HFFc6 (cell line): Measurements from ENCODE around the gene SHB. TPM values are rescaled to one million over a fixed set of nuclear protein-coding genes. Genes with fewer than 3 reads are reported as not detected.

Source experiments
- DNase-seq: peaks from one replicate; pipeline ENCODE4 v3.0.0-alpha.2; 2018
- H3K27ac Mint-ChIP-seq: 2 replicates; pipeline ENCODE4 v1.8.0; 2020; ENCODE audit warnings: mild to moderate bottlenecking, mixed read lengths
- H3K27me3 Mint-ChIP-seq: 2 replicates; pipeline ENCODE4 v1.8.0; 2021; ENCODE audit warnings: mild to moderate bottlenecking, moderate library complexity, mixed read lengths; ENCODE audit not compliant: insufficient read depth
- H3K36me3 Mint-ChIP-seq: 2 replicates; pipeline ENCODE4 v1.8.0; 2021; ENCODE audit warnings: low read depth, mixed read lengths
- H3K4me1 Mint-ChIP-seq: 2 replicates; pipeline ENCODE4 v1.8.0; 2020; ENCODE audit warnings: low read depth, mixed read lengths
- H3K4me3 Mint-ChIP-seq: 2 replicates; pipeline ENCODE4 v1.8.0; 2020; ENCODE audit warnings: mild to moderate bottlenecking, moderate library complexity, mixed read lengths
- H3K9me3 Mint-ChIP-seq: 2 replicates; pipeline ENCODE4 v1.8.0; 2020; ENCODE audit warnings: mild to moderate bottlenecking, mixed read lengths
- CTCF ChIP-seq: fragments of 200-600 bp; sonication (generic); IDR thresholded peaks from 2 replicates; pipeline ENCODE4 v1.5.0; 2021; ENCODE audit warnings: antibody characterized with exemption, mild to moderate bottlenecking
- total RNA-seq, 6 experiments: library from RNA; stranded (reverse); fragmentation: NEBNext Ultra II Directional; extraction: Animal tissue kit (Norgen Biotek cat#: 25700); gene quantifications; 2 replicates in 1 of 6; 3 replicates in 5 of 6; pipeline ENCODE4 v1.2.3, GENCODE V29; 2021

SHB gene
- total RNA-seq, 6 experiments from 2014 or later: 26.8 to 29.8 (median 28.6) TPM

- DNase-seq: no peak
- H3K9me3 Mint-ChIP-seq: no peaks in the 10 kb centered on the region
- TF ChIP-seq CTCF: peak; percentile 44
- H3K4me1 Mint-ChIP-seq: peaks cover 91% of the 10 kb centered on the region
- no peak overlapping the region for H3K4me3 Mint-ChIP-seq
- H3K36me3 Mint-ChIP-seq: no peaks in the 10 kb centered on the region
- no peak overlapping the region for H3K27ac Mint-ChIP-seq
- peaks cover 3% of the 10 kb centered on the region for H3K27me3 Mint-ChIP-seq
Observed at GRCh38 chr9:38030658-38031057, 38.4 kb downstream of the SHB start.

GRCh38 chr9:38029915-38030638 lies 39.0 kb downstream of the SHB start:
- H3K36me3 Mint-ChIP-seq: no peaks in the 10 kb centered on the region
- H3K4me3 Mint-ChIP-seq: no peak overlapping the region
- no peak for TF ChIP-seq CTCF
- H3K9me3 Mint-ChIP-seq: no peaks in the 10 kb centered on the region
- H3K27ac Mint-ChIP-seq: 0 out of 2 replicates have a peak overlapping the region, but pooled peaks have one; percentile 26
- no peak for DNase-seq
- peaks cover 91% of the 10 kb centered on the region for H3K4me1 Mint-ChIP-seq
- H3K27me3 Mint-ChIP-seq: peaks cover 3% of the 10 kb centered on the region

GRCh38 chr9:38027714-38028113 lies 41.3 kb downstream of the SHB start:
- Mint-ChIP-seq H3K27me3 (peaks cover 3% of the 10 kb centered on the region), H3K27ac (peak overlapping the region; percentile 99), H3K4me1 (peaks cover 90% of the 10 kb centered on the region), H3K9me3 (no peaks in the 10 kb centered on the region), H3K36me3 (peaks cover 9% of the 10 kb centered on the region; the same call in 1 of the 2 replicates), H3K4me3 (peak overlapping the region; percentile 79; the same call in 1 of the 2 replicates)
- TF ChIP-seq CTCF: no peak
- DNase-seq: no peak

GRCh38 chr9:38026840-38027527 lies 42.0 kb downstream of the SHB start:
- no peaks in the 10 kb centered on the region for H3K9me3 Mint-ChIP-seq
- no peak for DNase-seq
- peaks cover 9% of the 10 kb centered on the region; the same call in 1 of the 2 replicates for H3K36me3 Mint-ChIP-seq
- H3K4me1 Mint-ChIP-seq: peaks cover 88% of the 10 kb centered on the region
- peak overlapping the region; percentile 99 for H3K27ac Mint-ChIP-seq
- H3K4me3 Mint-ChIP-seq: peak overlapping the region; percentile 79
- TF ChIP-seq CTCF: no peak
- H3K27me3 Mint-ChIP-seq: peaks cover 2% of the 10 kb centered on the region; the same call in 1 of the 2 replicates

- Mint-ChIP-seq H3K4me1 (peaks cover 85% of the 10 kb centered on the region), H3K36me3 (peaks cover 9% of the 10 kb centered on the region; the same call in 1 of the 2 replicates), H3K4me3 (peak overlapping the region; percentile 79), H3K9me3 (no peaks in the 10 kb centered on the region), H3K27me3 (peaks cover 2% of the 10 kb centered on the region; the same call in 1 of the 2 replicates), H3K27ac (peak overlapping the region; percentile 99)
- TF ChIP-seq CTCF: no peak
- peak; percentile 93 for DNase-seq
Observed at GRCh38 chr9:38026021-38026809, 42.8 kb downstream of the SHB start.
